Suppressor macrophage (primary cell): ENCODE data around the gene SLC24A3.

Experiments
- DNase-seq, 4 experiments: peaks; one replicate each; pipeline ENCODE4 v3.0.0-alpha.2; 2020 to 2022

SLC24A3 gene

DNA sequence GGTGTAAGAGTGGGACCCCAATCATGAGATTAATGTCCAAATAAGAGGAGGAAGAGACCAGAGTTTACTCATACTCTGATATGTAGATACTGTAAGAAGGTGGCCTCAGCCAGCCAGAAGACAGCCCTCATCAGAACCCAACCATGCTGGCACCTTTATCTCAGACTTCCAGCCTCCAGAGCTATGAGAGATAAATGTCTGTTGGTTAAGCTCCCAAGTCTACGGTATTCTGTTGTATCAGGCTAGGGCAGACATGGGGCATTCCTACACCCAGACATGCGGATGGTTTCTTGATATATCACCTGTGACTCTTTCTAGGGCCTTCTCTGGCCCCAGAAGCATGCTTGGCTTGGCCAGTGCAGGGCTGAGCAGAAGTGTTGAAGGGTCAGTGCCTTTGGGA, 298.2 kb downstream of the SLC24A3 start:
- DNase-seq: no peak

DNA sequence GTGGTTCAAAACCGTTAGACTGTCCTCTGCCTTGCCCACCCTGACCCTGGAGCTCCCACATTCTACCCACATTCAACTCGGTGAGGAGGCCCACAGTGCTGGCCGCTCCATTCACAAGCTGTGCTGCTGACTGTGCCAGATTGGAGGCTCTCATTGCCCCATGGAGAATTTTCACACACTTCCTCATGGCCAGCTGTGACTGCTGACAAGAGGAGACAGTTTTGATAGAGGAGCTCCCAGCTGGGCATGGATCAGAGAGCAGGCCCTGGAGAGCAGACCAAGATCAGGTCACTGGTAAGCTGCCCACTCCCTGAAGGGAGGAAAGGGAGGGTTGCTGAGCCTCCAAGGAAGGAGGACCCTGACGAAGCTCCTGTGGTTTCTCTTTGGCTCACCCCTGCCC, 299.5 kb downstream of the SLC24A3 start:
- DNase-seq: no peak

DNA sequence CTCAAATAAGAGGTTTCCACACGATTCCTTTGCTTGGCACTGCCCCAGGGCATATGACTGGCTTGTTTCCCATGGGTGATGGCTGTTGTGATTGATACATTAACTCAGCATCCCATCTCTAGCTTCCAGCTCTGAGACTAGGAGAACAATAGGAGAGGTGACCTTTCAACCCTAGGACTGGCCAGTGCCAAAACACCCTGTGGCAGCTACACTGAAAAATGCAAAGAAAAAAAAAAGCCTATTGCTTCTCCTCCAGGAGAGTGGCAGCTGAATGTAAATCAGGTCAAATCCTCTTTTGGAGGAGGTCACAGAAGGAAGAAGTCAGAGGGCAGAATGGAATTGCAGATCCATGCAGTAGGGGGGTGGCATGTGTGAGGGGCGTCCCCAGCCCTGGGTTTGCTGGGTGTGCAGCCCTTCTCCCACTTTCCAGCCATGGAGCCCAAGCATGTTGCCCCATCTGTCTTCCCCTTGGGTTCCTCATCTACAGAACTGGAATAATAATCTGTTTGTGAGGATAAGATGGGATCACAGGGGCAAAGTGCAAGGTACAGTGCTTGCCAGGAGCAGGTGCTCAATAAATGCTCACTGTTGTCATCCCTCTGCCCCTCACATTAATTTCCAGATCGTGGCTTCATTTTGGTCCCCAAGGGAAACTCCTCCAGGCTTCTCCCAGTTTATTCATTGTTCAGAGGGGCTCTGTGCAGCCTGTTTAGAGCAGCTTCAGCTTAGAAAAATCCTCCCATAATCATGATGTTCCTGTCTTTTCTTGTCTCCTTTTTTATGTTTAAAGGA, 300.6 kb downstream of the SLC24A3 start:
- DNase-seq: no peak

DNA sequence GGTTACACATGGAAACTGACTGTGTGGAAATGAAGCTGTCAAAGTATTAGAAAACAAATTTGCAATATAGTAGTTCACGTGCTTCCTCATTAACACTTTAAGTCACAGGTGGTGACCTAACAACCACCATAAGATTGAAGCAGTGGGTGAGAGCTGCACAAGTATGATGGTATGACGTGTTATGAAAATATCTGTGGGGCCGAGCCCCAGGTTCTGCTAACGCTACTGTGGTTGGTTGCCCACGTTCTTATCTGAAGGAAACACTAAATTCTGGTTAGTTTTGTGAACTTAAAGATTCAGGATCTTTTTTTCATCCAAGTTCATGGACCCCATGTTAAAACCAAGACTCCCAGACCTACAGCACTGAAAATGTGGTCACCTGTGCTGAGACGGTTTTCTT, 302.6 kb downstream of the SLC24A3 start:
- no peak for DNase-seq

DNA sequence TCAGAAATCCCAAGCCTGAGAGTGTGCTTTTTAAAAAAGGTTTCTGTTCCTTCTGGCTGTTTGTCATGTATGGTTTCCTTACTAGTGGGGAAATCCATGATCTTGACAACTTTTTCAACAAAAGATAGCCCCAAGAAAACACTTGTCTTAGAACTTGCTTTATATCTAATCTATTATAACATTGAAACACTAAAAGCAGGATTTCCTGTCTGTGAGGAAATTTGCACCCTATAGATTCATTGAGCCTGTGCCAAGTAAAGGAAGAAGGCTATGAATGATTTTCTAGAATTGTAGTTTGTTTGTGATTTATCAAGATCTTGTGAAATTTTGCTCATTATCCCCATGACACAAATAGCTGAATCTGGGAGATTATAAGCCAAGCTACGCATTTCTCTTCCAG, 307.0 kb downstream of the SLC24A3 start:
- no peak for DNase-seq

DNA sequence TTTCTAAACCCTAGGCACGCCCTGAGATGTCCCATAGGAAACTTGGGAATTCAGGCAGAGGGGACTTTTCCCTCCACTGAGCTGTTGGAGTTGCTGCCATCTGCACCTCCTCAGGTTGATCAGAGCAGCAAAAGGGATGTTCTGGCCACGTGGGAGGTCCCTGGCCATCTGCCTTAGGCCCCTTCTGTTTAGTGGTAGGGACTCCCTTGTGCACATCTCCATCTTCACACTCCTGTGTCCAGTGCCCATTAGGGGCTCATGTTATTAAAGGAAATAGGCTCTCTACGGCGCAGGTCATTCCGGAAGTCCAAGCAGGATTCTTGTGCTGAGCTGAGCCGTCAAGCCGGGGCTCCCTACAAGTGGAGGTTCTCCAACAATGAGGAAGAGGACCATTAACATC, 307.8 kb downstream of the SLC24A3 start:
- DNase-seq: no peak

DNA sequence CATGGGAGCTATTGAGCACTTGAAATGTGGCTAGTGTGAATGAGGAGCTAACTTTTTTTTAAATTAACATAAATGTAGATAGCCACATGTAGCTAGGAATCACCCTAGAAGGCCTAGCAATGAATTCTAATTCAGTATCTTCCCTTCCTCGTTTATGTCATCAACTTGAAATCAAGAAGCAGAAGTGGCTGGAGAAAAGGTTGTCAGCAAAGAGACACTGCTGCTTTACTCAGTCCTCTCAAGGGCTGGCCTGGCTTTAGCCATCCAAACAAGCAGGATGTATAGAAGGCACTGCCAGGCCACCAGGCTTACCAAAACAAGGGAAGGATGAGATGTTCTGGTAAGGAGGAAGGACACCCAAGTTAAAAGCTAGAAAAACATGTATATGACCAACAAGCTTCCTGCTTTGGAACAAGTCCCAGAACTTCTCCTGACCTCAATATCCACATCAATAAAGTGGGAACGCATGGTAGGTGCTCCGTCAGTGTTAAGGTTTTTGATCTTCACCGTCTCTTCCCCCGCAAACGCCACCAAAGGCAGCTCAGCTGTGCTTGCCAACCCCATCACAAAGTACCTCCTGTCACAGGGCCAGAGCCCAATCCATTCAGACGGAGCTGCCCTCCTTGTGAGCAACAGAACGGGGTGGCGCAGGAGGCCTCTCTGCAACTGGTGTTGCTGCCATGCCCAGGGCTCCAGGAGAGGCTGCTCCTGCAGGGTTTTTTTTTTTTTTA, 309.8 kb downstream of the SLC24A3 start:
- peak; percentile 47 to 64 (median 60) for DNase-seq

DNA sequence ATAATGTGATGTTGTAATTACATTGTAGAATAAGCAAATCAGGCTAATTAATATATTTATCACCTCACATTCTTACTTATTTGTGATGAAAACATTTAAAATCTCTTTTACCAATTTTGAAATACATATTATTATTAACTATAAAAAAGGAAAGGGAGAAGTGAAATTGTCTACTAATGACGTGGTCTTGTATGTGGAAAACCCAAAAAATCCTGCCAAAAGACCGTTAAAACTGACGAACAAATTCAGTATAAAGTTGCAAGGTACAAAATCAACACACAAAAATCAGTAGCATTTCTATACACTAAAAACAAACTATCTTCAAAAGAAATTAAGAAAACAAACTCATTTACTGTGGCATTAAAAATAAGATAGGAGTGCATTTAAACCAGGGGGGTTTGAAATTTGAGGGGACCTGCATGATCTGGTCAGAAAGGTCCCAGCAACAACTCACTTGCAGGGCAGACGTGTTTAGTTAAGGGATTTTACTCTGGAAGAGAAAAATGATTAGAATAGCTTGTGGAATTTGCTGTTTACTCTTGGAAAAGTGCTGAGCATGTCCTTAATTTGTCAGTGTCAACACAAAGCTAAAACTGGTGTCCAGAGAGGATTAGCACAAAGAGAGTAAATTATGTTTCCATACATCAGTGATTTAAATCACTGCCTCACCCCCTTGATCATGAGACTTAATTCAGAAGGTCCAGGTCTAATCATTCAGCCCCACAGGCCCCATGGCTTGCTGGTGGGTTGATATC, 310.6 kb downstream of the SLC24A3 start:
- no peak for DNase-seq

DNA sequence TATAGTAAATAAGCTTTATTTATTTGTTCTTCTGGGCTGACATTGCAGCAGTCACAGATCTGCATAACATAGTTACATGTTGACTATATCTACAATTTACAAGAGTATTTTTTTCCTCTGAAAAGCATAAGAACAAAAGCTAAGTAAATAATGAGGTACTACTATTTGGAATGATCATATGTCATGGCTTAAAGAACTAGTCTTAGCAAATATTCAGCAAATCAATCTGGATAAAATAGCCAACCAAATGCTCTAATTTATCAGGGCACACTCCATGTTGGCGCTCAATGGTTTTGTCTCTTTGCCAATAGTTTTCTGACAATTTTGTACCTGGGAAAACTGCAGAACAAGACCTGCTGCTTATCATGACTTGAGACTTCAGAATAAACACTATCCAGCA, 312.2 kb downstream of the SLC24A3 start:
- DNase-seq: no peak

DNA sequence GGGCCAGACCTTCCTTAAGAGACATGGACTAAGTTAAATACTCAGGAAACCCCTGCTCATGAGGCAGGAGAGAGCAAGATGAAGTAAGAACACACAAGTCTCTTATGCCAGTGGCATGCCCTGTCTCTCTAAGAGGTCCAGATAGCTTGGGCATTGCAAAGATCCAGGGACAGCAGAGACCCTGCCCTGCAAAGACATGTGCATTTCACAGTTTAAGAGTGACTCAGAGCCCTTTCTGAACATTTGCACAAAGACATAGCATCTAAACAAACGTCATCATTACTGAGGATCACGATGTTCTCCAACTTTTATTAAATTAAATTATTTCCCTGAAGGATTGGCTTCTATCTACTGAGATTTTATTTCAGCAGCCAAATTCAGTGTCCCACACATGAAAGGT, 315.1 kb downstream of the SLC24A3 start:
- DNase-seq: no peak

DNA sequence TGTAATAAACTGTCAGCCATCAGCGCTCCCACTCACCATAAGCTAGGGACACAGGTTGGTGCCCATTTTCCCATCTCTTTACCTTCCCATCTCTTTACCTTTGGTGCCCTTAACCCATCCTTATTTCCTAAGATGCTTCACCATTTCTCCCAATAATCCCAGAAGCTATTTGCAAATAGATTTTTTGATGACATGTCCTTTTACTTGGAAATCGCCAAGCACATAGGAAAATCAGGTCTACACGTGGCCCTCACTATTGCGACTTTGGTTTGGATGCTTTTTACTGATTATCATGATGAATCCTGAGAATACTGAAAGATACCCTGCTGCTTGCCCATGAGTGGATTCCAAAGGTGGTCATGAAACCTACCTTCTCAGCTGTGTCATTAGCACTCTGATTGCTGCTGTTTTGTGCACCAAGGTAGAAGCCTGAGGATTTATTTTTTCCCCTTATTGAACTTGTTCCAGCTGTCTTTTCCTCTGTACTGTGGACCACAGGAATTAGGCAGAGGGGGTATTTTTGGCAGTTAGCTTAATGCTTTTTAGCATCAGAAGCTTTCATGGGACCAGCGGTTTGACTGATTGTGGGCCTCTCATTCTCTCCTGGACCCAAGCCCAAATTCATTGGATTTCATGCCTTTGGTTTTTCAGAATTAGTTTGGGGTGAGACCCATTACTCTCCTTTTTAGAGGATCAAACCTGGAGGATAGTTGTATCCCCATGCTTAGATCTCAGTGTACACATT, 316.0 kb downstream of the SLC24A3 start:
- DNase-seq: no peak

DNA sequence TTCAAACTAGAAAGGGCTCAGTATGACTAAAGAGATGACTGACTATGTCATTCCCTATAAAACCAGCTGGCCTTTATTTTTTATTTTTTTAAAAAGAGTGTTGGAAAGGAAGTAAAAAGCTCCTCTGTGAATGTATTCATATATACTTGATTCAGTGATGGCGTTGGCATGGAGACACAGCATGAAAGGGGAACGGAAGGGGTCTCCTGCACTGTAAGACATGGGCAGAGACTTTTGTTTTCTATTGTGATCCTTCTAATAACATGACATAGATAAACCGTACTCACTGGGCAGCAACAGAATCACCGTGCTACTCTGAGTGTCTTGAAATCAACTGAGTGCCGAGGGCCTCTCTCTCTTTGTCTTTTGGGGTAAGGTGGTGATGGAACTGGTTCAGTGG, 317.6 kb downstream of the SLC24A3 start:
- DNase-seq: no peak

DNA sequence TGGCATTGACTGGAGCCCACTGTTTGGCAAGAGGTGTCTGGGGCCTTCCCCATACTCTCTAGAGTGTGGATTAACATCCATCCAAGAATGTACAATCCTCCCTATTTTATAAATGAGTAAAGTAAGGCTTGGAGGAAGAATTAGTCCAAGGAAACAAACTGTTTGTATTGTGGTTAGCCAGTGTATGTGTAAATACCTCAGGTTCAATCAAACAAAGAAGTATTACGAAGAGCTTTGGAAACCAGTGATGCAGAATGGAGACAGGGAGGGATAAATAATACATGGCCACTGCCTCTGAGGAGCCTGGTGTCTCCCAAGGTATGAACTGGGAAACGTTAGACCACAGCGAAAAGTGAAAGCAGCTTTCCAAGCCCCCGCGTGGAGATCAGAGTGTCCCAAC, 319.0 kb downstream of the SLC24A3 start:
- no peak for DNase-seq

DNA sequence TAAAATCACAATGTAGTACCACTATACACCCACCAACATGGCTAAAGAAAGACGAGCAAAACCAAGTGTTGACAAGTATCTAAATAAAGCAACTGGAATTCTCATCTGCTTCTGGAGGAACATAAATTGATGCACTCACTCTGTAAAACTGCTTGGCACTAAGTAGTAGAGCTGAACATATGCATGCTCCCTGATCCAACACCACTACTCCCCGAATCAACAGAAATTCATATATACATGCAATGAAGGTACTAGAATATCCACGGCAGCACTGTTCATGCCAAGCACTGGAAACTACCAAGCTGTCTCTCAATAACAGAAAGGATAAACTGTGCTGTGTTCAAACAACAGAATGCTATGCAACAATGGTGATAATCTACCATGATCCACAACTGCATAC, 326.1 kb downstream of the SLC24A3 start:
- DNase-seq: no peak

DNA sequence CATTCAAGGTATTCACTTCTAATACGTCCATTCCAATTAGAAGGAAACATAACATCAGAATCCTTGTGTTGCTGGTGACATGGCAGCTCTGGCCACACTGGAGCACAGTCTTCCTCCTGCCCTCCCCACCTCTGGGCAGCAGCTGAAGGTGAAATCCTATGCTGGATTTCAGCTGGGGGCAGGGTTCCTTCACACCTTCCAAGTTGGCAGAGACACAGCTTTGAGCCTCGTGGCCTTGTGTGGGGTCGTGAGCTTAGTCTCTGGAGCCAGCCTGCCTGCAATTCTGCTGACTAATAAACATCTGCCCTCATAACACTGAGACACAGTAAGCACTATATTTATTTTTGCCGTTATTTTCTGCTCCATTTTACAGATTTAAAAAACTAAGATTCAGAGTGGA, 326.7 kb downstream of the SLC24A3 start:
- no peak for DNase-seq

DNA sequence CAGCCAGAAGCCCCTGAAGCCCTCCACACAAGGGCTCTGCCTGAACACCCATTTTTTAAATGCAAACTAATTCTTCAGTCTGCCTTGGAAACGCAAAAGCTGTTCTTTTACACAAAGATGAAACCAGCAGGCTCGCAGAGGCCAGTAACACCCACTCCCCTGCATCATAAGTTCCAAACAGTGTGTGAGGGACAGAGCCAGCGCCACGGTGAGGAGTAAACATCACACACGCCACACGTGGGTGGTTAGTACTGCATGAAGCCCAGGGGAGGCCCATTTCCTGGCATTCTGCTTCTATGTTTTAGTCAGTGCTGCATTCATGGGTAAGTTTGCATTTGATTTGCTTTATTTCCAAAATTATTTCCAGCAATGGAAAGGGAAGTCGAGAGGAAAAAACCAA, 327.9 kb downstream of the SLC24A3 start:
- DNase-seq: peak in 3 of 4 experiments; percentile 17 to 60 (median 51)

DNA sequence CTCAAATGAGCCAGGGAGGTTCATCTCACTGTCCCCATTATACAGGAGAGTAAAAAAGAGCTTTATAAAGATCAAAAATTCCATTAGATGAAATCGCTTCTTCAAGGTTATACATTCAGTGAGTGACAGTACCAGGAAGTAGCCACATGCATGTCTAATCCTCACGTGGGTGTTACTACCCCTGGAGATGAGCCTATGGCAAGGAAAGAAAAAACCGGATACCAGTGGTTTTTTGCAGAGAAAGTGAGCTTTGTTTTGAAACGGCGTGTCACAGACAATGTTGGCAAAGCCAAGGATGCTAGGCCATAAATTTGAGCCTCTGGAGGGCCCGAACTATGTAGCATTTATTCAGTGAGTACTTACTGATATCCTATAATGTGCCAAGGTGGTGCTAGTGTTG, 330.7 kb downstream of the SLC24A3 start:
- DNase-seq: peak in 3 of 4 experiments; percentile 19 to 54 (median 40)

DNA sequence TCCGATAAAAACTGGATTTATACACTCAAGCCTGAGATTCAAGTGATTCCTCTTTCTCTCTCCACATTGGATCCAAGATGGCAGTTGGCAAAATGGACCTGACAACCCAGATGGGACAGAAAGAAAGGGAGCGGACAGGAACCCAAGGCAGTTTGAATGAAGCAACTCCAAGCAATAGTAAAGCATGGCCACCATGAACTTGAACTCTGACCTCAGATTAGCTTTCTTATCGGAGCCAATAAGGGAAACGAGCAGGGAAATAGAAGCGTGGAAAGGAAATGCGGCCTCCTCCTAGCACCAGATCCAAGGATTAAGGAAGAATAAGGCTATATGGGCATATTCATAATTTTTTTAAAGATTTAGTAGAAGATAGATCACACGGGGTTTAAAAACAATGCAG, 332.2 kb downstream of the SLC24A3 start:
- no peak for DNase-seq

DNA sequence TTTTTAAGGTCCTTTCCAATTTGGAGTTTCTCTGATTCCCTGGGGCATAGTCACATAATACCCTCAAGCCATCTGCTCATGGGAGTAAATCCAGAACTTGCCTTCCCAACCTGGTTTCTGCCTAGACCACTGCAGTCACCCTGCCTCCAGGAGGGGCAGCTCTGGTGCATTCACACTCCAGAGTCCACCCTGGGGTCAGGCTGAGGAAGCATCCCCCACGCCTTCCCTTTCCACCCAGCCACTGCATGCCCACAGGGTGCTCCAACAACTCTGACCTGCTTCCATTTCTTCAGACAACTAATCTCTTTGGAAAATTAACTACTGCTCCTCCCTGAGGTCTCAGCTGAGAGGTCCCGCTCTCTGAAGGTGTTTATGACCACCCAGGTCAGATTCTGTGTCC, 334.2 kb downstream of the SLC24A3 start:
- no peak for DNase-seq

DNA sequence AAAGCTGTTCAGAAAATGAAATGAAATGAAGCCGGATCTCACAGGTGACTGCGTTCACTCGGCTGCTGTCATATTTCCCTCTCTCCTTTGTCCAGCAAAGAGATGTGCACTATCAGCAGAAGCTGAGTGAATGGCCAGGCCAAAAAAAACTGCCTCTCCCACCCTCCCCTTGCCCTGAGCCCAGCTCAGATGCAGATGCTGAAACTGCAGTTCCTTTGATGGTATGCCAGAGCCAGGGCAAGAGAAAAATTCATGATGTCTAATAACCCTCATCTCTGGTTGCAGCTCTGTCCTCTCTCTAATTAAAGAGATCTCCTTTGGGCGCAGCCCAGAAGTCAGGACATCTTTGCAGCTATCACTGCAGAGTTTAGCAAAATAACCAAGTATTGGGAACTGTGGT, 335.1 kb downstream of the SLC24A3 start:
- DNase-seq: no peak

DNA sequence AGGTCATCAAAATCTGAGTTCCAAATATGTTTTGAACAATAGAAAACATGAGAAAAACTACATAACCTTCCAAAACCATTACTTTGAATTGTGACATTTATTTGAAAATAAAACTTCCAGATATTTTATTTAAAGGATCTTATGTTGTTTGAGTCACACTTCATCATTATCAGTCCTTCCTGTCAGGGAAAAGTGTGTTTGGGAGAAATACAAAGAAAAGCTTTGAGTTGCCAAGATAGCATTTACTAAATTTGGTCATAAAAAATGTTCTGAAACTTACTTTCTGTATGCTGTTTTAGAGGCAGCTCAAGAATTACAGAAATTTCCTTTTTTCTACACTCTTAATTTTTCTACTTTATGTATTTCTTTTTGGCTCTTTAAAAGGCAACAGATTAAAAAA, 337.5 kb downstream of the SLC24A3 start:
- no peak for DNase-seq

DNA sequence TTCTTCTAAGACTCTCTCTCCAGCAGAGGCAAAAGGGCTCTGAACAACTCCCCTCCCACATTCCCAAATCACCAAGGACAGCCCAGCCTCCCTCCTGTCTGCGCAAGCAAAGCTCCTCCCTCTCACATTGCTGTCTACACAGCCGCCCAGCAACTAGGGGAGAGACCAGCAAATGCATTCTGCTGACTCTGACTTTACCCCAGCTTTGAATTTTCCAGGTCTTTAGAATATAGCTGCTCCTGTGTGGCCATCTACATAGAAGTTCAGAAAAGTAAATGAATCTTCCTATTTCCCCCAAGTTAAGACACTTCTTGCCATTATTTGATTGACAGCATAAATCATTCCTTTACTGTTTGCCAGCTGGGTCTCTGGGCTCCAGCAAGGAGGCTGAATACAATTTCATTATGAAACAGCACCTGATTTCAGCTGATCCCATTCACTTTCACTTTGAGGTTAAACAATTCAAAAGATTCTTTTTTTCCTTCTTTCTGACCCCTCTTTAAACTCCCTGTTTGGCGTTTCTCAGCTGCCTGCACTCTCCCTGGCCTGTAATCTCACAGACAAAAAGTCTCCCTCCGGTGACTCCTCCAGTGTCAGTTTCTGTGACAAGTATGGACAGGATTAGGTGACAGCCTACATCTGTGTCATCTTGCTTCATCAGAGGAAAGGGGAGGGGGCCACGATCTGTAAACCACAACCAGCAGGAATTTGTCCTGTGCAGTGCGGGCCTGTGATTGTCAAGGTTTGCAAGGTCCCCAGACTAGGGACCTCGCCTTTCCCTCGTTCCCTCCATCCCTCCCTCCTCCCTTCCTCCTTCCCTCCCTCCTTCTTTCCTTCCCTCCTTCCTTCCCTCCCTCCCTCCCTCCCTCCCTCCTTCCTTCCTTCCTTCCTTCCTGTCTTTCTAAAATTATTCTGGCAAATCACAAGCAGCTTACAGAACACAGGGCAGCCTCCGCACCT, 340.1 kb downstream of the SLC24A3 start:
- DNase-seq: no peak
